ENCODE data around the gene SLC26A1.

The SLC26A1 gene

GRCh38 chr4:1023075-1023640 lies 30.0 kb upstream of the SLC26A1 start:
- DNase-seq (ENCODE audit: extremely low spot score): no peak
- ChIA-PET CTCF (no interaction called here), POLR2A (no interaction called here)
- TF ChIP-seq, protein P1, sequence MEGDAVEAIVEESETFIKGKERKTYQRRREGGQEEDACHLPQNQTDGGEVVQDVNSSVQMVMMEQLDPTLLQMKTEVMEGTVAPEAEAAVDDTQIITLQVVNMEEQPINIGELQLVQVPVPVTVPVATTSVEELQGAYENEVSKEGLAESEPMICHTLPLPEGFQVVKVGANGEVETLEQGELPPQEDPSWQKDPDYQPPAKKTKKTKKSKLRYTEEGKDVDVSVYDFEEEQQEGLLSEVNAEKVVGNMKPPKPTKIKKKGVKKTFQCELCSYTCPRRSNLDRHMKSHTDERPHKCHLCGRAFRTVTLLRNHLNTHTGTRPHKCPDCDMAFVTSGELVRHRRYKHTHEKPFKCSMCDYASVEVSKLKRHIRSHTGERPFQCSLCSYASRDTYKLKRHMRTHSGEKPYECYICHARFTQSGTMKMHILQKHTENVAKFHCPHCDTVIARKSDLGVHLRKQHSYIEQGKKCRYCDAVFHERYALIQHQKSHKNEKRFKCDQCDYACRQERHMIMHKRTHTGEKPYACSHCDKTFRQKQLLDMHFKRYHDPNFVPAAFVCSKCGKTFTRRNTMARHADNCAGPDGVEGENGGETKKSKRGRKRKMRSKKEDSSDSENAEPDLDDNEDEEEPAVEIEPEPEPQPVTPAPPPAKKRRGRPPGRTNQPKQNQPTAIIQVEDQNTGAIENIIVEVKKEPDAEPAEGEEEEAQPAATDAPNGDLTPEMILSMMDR (IDR thresholded peaks at IDR 0.05; ENCODE audit: control extremely low read depth, extremely low read depth, low read depth, missing control alignments): no peak

GRCh38 chr4:1022739-1023066 lies 29.5 kb upstream of the SLC26A1 start:
- no peak for DNase-seq (ENCODE audit: extremely low spot score)
- ChIA-PET CTCF (no interaction called here), POLR2A (no interaction called here)
- TF ChIP-seq, protein P1 (IDR thresholded peaks at IDR 0.05; ENCODE audit: control extremely low read depth, extremely low read depth, low read depth, missing control alignments): no peak

- CTCF ChIA-PET: no interaction called here
- TF ChIP-seq, protein P1 (IDR thresholded peaks at IDR 0.05; ENCODE audit: control extremely low read depth, extremely low read depth, low read depth, missing control alignments): no peak
- DNase-seq (ENCODE audit: extremely low spot score): no peak
- POLR2A ChIA-PET: no interaction called here
Observed at GRCh38 chr4:1022051-1022738, 29.0 kb upstream of the SLC26A1 start.

- POLR2A ChIA-PET: no interaction called here
- CTCF ChIA-PET: no interaction called here
- DNase-seq (ENCODE audit: extremely low spot score): peak; percentile 84
- TF ChIP-seq, protein P1 (IDR thresholded peaks at IDR 0.05; ENCODE audit: control extremely low read depth, extremely low read depth, low read depth, missing control alignments): no peak
Observed at GRCh38 chr4:1021386-1022050, 28.3 kb upstream of the SLC26A1 start.

DNA sequence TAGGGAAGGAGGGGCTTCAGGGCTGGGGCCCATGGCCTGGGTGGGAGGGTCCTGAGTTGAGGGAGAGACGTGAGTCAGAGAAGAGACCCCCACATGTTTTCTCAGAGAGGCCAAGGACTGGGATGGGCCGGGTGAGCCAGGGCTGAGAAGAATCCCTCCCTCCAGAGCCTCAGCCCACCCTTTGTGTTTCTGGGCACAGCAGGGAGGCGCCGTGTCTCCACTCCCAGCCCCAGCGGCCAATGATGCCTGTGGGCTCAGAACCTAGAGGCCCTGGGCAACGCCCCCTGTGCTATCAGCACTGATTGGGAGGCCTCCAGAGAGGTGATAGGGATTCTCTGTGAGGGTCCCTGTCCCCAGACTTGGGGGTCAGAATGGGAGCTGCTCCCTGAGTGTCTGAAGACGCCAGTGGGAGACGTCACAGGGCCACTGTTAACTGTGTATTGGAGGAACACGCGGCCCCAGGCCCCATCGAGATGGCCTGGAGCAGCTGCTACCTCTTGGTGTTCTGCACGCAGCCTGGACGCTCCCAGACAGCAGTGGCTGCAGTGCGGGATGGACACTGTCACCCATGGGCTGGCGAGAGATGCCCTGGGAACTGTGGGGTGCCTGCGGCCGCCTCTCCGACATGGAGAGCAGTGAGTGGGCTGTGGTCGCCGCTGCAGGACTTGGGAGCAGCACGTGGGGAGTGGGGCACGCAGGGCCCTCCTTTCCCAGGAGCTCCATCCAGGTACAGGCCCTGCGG lies 26.7 kb upstream of the SLC26A1 start:
- DNase-seq (ENCODE audit: extremely low spot score): no peak
- POLR2A ChIA-PET: no interaction called here
- TF ChIP-seq, protein P1 (IDR thresholded peaks at IDR 0.05; ENCODE audit: control extremely low read depth, extremely low read depth, low read depth, missing control alignments): no peak
- CTCF ChIA-PET: interaction anchor here (1.0 kb wide), 1 partner anchor 9 kb away, joined by 3 read pairs; the partner anchor contains the start of gene FGFRL1

- TF ChIP-seq, protein P1 (IDR thresholded peaks at IDR 0.05; ENCODE audit: control extremely low read depth, extremely low read depth, low read depth, missing control alignments): no peak
- ChIA-PET POLR2A (no interaction called here), CTCF (no interaction called here)
- no peak for DNase-seq (ENCODE audit: extremely low spot score)
Observed at GRCh38 chr4:1019320-1019719, 26.1 kb upstream of the SLC26A1 start.
